GM19455 (cell line): ENCODE results near the gene CACNA1E.

Experiments used
- ATAC-seq: cut with Tn5 transposase; IDR thresholded peaks from one replicate; pipeline ENCODE4 v1.9.1; 2021; ENCODE audit not compliant: unreplicated experiment

Gene CACNA1E

DNA sequence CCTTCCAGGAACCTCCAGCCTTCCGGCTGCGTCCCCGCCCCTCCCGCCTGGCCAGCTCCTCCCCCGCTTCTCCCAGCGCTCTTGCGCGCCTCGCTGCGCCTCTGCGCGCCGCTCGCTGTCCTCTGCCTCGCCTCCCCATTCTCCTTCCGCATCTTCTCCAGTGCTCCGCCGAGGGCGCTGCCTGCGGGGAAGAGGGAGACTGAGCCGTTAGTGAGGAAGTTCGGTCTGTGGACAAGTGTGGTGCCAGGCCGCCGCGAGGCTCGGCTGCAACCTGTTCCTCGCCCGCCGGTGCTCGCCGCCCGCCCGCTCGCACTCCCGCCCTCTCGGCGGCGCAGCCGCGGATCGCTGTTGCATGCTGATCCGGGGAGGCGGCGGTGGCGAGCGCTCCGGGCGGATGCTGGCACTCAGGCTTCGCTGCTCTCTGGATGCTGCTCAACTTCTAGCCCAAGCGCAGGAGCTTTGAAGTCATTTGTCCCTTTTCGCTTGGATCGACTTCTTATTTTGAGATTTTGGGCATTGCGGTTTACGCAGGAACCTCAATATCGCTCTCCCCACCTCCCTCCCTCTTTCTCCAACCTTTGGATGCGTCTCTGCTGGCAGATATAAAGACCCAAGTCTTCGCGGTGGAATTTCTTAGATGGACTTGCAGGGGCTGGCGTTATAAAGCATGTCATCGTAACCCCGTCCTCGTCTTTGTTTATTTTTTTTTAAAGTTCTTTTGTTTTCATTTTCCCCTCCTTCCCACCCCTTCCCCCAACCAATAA is 614 bp upstream of the CACNA1E start:
- ATAC-seq: no peak

DNA sequence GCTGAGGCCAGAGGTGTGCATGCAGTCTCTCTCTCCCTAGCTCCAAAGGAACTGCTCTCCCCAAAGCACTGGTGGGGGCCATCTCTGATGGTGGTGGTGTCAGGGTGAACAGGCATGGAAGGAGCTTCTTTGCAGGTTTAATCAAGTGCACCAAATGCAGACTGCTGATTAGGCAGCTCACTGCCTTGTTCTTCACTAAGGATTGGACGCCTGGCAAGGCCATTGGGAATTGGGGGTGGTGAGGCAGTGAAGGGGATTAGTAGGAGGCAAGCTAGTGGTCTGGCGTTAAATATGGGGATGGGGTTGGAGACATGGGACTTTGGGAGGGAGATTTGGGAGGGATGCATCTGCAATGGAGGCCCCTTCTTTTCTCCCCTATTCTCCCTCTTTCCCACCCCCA is 1.5 kb downstream of the CACNA1E start:
- no peak for ATAC-seq

DNA sequence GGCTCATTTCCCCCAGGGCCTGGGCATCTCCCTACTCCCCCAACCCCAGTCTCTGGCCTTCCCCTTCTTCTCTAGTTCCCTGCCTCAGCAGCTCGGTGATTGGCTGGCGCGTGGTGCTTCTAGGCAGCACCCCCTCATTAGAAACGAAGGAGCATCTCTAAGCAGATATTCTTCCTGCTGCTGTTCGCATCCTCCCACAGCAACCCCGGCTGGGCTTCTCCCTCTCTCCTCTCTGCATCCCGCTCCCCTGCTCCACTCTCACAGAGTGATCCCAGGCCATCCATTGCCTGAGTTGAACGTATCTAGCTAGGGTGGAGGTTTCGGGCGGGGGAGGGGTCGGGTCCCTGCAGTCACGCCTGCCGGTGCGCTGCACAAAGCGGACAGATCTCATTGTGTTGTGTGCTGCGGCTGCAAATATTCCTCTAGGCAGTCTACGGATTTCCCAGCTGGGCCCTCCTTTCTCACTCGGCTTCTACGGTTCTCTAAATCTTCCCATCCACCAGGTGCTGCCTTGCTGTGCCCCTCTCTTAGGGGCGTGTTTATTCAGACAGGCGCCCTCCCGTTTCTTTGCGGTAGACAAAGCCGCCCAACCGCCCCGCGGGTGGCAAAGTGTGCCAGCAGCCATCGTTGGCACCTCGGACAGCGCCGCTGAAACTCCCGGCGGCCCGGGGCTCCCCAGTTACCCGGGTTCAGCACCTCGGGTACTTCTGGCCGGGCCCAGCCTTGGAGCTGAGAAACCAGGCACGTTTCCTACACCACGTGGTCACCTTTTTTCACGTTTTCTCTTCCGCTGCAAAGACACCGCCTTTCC is 2.2 kb downstream of the CACNA1E start:
- ATAC-seq: peak; percentile 70

DNA sequence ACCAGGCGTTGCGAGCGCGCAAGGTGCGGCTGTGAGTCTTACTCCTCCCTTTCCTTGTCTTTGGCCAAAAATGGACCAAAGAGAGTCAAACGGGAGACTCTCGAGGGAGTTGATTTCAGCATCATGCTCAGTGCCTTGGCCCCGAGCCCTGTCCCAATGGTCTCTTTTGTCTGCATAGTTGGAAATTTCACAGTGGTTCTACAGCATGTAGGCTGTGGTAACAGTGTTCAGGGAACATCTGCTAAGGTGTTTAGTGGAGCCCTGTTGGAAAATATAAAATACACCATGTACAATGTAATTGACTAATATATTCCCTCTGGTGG is 2.7 kb downstream of the CACNA1E start:
- ATAC-seq: peak; percentile 9

DNA sequence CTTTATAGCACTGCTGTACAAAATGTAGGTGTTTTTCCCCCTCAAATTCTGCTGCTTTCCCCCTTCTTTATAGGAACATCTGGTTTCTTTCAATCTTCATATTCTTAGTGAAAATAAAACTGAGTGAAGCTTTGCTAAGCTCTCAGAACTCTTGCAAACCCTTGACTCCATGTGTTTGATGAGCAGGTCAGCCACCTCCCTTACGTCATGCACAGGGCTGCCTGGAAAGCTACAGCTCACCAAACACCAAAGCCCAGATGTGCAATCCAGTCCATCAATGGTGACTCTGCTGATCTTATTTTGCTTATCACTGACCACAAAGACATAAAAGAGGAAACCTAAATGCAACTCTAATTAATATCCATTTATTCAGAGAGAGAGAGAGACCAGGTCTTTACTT is 5.5 kb downstream of the CACNA1E start:
- no peak for ATAC-seq

DNA sequence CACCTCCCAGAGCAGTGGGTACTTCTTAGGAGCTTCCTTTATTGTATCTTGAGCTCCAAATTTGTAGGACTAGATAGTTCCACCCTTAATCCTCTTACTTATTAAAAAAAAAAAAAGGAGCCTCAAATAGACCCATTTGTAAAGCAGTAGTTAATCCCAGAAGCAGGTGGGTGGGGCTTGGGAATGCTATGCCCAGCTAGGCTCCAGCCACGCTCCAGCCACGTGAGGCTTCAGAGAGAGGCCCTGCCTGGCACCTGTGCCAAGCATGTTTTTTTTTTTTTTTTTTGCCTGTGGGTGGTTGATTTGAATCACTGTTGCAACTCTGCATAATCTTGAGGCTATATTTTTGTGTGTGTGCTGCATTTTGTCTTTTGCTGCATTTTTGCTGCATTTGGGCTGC is 7.0 kb downstream of the CACNA1E start:
- no peak for ATAC-seq

DNA sequence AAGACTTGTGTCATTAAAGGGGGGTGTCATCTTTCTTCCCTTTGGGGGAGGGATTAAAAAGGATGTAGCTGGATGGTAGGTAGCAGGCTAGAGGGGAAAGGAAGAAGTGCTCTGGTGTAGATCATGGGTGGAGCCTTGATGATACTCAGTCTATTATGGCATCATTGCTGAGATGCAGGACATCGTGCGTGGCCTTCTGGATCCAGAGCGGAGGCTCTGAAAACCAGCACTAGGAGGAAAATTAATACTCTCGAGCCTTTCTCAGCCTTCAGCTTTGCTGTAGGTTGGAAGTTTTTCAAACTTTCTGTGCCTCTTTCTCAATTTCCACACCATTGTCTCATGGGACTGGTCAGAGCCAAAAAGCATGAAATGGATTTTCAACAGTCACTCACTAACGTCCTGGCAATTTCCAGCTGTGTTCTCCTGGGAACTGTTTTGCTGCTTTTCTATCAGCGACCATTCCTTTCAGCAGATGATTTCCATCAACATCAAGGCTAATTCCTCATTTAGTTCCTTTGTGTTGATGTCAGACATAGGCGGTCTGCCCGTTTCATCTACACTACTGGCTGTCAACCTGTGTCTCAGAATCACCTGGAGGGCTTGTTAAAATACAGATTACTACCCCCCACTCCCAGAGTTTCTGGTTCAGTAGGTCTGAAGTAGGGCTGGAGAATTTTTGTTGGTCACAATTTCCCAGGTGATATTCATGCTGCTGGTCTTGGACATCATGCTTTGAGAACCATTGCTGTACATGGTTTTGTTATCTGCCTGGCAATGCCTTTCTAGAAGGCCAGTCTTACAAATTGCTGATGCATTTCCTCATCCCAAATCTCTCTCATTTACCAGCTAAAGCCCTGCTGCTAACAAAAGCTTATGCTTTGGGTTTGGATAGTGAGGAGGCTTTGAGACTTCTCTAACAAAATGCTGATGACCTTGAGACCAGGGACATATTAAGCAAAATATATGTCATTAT is 7.7 kb downstream of the CACNA1E start:
- ATAC-seq: no peak

DNA sequence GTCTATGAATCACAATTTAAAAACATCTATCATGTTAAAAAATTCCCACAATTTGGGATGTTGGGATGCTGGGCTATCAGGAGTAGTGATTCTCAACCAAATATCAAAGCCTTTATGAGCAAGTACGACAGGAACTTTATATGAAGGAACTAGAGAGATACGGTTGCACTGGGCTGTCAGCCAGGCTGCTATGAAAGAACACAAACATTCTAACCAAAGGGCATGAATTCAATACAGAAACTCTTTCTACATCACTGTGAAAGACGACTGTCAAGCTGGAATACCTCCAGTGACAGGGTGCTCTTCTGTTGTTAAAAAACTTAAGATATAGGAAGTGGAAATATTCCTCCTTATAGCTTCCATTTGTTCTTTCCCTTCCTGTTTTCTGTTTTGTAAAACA is 9.8 kb downstream of the CACNA1E start:
- ATAC-seq: no peak

DNA sequence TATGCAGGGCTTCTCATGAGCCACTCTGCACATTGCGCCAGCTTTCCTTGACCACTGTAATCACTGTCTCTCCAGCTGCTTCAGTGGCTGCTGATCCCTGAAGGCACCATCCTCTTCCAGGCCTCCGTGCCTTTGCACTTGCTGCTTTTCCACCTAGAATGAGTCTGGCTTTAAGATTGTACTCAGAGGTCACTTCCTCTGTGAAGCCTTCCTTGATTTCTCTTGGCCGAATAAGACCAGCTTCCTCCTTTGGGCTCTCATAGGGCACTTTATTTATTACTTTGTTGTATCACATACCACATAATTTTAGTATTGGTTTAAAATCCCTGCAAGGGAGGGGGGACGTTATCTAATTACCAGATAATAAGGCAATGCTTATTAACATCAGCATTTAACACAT is 10.6 kb downstream of the CACNA1E start:
- no peak for ATAC-seq

DNA sequence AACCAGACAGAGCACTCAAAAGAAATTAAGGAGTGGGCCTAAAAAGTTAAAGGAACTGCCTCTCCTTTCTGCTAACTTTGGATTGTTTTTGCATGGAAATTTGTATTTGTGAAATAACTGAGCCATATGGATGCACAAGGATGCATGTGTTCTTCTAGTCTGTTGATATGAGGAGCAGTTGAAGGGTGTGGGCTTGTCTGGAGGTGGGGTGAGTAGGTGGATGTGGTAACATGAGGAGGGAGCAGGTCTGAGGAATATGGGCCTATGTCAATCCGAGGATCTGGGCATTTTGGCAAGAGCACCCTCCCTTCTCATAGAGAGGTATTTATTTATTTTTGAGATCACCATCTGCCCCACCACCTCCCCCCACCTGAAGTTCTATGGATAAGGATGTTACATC is 13.4 kb downstream of the CACNA1E start:
- ATAC-seq: no peak

DNA sequence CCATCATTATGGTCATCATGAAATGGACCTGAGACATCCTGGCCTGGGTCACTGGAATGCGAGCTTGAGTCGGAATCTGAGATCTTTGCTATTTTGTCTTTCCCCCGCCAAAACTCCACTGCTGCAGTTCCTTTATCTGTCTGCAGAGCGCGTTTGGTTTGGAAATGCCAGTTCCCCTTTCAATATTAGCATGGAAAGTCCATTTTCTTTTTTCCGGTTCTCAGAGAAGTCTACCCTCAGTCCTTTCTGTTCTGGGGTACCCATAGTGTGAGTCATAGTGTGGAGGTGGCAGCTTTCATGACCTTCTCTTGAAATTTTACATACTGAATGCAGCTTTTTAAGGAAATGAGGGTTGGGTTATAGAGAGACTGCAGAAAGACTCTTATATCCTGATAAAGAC is 14.6 kb downstream of the CACNA1E start:
- no peak for ATAC-seq

DNA sequence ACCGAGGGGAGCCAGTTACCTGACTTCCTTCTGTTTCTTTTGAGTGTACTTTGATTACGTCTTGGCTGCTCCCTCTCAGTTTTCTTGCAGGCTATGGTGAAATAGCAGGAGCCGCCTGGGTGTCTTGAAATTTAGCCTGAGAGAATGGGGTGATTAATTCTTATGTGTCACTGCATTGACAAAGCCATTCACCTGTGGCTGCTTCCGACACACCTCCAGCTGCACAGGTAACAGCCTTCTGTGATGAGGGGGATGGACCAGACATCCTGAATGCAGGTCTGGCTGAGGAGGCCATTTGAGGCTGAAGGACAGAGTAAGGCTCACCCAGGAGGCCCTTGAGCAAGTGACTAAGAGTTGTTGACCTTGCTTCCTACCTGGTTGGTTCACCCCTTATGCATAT is 16.5 kb downstream of the CACNA1E start:
- ATAC-seq: no peak

DNA sequence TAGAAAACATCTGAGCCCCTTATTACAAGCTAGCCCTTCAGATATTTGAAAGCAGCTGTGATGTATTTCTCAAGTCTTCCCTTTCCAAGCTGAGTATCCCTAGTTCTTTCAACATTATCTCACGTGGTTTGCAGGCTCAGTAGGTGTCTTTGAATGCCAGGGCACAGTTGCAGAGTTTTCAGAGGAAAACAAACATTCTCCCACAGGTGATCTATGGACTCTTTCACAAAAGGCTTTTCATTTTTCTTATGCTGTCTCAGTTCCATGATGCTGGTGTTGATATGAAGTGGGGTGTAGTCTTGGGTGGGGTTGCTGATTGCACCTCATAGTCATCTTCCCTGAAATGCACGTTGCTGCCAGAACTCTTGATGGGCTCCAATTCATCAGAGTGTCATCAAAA is 17.3 kb downstream of the CACNA1E start:
- ATAC-seq: no peak

DNA sequence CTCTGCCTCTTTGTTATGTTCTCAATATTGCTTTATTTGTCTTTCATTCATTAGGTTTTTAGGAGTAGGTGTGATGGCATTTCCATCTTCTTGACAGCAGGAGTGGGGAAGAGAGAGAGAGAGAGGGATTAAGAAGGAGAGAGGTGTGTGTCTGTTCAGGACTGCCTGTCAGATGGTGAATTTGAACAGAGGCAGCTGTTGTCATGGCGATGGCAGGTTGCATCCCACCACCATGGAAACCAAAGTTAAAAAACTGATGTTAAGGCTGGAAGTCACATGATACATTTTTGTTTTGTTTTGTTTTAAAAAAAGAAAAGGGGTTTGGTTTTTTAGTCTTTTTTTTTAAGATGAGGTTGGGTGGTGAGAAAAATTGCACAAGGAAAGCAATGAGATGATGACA is 18.3 kb downstream of the CACNA1E start:
- ATAC-seq: no peak

DNA sequence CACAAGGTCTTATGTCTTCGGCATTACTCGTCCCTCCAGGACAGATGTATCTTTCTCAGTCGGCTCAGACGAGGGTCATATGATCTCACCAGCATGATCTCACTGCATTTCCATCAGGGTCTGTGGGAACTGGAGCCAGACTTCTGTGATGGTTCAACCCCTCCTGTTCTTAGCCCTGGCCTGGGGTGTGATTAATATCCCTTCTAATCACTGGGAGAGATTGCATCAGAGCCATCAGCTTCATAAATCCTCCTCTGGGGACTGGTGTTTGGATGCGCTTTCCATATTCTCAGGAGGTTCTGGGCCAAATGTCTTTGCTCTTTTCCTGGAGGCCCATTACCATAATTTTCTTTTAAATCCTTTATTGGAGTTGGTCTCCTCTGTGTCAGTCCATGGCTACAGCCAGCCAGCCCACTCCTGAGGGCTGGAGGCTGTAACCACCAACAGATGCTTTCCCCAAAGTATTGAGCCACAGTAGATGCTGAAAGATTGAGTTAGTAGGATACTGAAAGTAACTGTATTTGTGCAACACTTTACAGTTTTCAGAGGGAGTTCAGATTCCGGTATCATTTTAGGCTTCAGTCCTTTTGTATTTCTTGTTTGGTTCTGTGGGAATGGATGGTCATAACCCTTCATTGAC is 20.0 kb downstream of the CACNA1E start:
- no peak for ATAC-seq

DNA sequence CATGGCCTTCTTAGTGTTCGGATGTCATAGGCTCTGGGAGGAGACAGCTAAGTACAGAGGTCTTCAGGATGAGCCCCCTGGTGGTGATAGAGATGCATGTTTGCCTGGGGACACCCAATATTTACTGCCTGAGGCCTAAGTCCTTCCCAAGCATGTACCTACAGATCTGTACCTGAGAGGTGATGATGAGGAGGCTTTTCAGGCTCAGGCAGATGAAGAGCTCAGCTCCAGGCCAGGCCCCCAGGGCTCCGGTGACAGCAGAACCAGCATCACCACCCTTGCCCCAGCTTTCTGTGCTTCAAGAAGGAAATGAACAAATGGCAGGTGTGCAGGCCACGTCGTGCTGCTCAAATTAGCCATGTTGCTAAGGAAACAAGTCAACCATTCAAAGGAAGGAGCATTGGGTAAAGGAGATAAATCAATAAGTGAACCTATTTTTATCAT is 21.1 kb downstream of the CACNA1E start:
- ATAC-seq: peak; percentile 62

DNA sequence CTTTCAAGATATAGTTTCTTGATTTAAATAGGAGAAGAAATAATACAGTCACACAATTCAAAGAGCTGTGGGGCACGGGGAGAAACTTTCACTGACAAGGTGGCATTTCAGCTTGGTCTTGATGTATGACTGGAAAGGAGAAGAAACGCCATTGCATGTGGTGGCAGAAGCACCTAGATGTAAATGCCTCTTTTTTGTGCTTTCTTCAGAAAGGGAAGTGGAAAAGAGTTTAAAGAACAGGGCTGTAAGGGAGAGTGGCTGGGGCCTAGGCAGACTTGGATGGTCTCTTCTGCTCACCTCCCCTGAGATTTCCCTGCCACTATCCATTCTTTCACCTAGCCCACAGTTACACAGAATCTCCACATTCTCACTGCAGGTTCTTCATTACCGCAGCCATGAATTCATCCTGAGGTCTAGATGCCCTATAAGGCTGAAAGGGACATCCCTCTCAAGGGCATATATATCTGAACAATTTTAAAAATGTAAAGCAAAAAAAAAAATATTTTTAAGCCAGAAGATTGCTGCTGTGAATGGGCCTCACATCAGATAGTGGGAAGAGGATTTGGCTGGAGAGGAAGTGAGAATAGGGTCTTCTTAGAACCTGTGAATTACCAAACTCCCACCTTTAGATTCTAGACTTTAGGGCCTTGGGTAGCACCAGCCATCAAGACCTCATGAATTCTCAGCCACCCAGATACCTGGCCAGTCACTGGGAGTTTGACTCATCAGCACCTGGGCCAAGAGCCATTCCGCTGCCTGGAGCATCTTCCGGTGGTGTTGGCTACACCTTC is 23.4 kb downstream of the CACNA1E start:
- no peak for ATAC-seq

DNA sequence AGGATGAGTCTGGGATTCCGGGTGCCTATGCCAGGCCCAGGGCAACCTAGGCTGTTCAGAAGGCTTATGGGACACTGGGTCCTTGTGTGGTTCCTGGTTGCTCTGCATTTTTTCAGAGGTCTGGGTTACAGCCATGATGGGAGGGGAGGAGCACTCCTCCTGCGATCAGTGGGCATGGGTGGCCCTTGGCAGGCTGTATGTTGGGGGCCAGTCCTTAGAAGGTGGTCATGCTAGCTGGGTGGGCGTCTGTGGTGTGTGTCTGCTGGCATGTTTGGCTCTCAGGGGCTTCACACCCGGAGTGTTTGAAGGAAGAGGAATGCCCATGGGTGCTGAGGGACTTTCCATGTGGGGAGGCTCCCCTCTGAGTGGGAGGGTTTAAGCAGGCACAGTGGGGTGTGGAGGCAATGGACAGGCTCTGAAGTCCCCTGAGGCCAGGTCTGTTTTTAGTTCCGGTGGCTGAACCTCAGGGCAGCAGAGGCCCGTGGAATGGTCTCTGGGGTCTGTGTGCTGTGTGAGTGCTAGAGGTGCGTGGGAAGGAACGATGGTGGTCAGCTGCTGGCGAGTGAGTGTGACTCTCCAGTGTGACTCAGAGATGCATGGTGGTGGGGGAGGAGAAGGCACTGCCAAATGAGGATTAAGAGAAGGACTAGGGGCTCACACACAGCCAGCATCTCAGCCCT is 25.3 kb downstream of the CACNA1E start:
- ATAC-seq: no peak

DNA sequence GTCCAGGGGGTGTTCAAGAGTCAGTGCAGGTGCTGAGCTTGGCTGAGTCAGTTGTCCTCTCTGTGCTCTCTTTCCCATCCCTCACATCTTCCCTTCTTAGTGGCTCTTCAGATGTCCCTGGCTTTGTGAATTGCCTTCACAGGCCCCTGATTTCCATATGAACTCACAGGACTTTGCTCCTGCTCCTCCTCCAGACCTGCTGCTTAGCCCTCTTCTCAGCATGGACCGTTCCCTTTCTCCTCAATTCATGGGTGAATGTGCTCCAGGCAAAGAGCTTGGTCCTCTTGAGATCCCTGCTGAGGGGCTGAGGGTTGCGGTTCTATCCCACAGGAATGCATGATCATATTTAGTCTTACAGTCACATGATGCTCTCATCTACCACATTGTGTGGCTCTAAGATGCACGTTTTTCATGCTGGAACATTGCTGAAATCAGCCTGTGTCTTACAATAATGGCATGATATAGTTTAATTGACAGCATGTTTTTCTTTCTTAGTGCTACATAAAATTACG is 30.5 kb downstream of the CACNA1E start:
- no peak for ATAC-seq
